Tibial nerve (tissue), 4 donors: ENCODE results near the gene SPOCK1.

Experiments
- EP300 ChIP-seq, 2 donors: sonication (generic); formaldehyde crosslinking; IDR thresholded peaks; one replicate each; pipeline ENCODE4 v1.6.1; 2017; ENCODE audit warnings: antibody characterized with exemption in 2 of 2, mild to moderate bottlenecking in 1 of 2
- TF ChIP-seq, protein P1 (sequence below), 5 experiments: fragments of 200-600 bp in 3 of 5; fragments of 450-650 bp in 2 of 5; sonication (generic) in 3 of 5; IDR thresholded peaks; one replicate each; pipeline ENCODE4 v1.5.1; 2016 to 2019; ENCODE audit warnings: antibody characterized with exemption in 5 of 5, mild to moderate bottlenecking in 3 of 5, moderate library complexity in 2 of 5

DNA sequence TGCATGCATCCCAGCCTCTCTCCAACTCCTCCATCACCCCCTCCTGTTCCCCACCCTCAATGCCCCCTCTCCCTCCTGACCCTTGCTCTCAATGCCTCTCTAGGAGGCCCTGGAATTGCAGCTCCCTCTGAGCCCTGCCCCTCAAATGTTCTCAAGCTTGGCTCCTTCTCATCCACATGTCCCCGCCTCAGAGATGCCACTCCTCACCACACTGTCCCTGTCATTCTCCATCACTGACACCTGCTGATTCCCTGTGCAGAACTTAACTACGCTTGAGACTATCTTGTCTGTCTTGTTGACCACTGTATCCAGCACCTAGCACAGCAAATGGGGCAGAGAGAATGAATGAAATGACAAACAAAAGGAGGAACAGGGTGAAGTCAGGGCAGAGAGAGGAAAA is 314.4 kb downstream of the SPOCK1 start:
- TF ChIP-seq, protein P1, sequence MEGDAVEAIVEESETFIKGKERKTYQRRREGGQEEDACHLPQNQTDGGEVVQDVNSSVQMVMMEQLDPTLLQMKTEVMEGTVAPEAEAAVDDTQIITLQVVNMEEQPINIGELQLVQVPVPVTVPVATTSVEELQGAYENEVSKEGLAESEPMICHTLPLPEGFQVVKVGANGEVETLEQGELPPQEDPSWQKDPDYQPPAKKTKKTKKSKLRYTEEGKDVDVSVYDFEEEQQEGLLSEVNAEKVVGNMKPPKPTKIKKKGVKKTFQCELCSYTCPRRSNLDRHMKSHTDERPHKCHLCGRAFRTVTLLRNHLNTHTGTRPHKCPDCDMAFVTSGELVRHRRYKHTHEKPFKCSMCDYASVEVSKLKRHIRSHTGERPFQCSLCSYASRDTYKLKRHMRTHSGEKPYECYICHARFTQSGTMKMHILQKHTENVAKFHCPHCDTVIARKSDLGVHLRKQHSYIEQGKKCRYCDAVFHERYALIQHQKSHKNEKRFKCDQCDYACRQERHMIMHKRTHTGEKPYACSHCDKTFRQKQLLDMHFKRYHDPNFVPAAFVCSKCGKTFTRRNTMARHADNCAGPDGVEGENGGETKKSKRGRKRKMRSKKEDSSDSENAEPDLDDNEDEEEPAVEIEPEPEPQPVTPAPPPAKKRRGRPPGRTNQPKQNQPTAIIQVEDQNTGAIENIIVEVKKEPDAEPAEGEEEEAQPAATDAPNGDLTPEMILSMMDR (IDR thresholded peaks at IDR 0.05): no peak
- no peak for TF ChIP-seq EP300 (IDR thresholded peaks at IDR 0.05)
